Measurements from ENCODE around the gene KRT86.

- TF ChIP-seq EZH2 (IDR thresholded peaks at IDR 0.05; ENCODE audit: borderline replicate concordance, insufficient read depth, low read depth, low read length, poor library complexity, severe bottlenecking) (no peak), CTCF (IDR thresholded peaks at IDR 0.05) (no peak)
Observed at GRCh38 chr12:52349196-52349595, 74.8 kb downstream of the KRT86 start.
